Vagina (tissue), 2 donors: Measurements from ENCODE around the gene HADHA.

Source experiments
- POLR2A ChIP-seq, 2 donors: fragments of 450-650 bp; IDR thresholded peaks; one replicate each; pipeline ENCODE4 v1.6.1; 2017; ENCODE audit warnings: antibody characterized with exemption in 2 of 2, mild to moderate bottlenecking in 2 of 2, moderate library complexity in 2 of 2
- TF ChIP-seq, protein P1 (sequence below), 3 experiments: fragments of 450-650 bp in 2 of 3; fragments of 200-600 bp in 1 of 3; sonication (generic) in 1 of 3; IDR thresholded peaks; one replicate each; pipeline ENCODE4 v1.5.1; 2017 to 2019; ENCODE audit warnings: antibody characterized with exemption in 3 of 3, mild to moderate bottlenecking in 2 of 3, moderate library complexity in 2 of 3

GRCh38 chr2:26237868-26238267, 6.6 kb downstream of the HADHA start:
- TF ChIP-seq, protein P1, sequence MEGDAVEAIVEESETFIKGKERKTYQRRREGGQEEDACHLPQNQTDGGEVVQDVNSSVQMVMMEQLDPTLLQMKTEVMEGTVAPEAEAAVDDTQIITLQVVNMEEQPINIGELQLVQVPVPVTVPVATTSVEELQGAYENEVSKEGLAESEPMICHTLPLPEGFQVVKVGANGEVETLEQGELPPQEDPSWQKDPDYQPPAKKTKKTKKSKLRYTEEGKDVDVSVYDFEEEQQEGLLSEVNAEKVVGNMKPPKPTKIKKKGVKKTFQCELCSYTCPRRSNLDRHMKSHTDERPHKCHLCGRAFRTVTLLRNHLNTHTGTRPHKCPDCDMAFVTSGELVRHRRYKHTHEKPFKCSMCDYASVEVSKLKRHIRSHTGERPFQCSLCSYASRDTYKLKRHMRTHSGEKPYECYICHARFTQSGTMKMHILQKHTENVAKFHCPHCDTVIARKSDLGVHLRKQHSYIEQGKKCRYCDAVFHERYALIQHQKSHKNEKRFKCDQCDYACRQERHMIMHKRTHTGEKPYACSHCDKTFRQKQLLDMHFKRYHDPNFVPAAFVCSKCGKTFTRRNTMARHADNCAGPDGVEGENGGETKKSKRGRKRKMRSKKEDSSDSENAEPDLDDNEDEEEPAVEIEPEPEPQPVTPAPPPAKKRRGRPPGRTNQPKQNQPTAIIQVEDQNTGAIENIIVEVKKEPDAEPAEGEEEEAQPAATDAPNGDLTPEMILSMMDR (IDR thresholded peaks at IDR 0.05), result no peak
- TF ChIP-seq POLR2A (IDR thresholded peaks at IDR 0.05), result no peak
